Stimulated activated CD8-positive, alpha-beta memory T cell treated with anti-CD3 and anti-CD28 coated beads, Interleukin-2, amount 100 ng/mL, for 48 hours (primary cell): ENCODE measurements around the gene SCTR.
"Not testable (repeated sequence)": the region's sequence is repeated elsewhere in the genome, so short reads cannot be mapped to it uniquely, and the experiment has no call there.

Experiments
- DNase-seq, 2 donors: peaks; one replicate each; pipeline ENCODE4 v3.0.0-alpha.2; 2020; ENCODE audit warnings: low read depth in 2 of 2

SCTR gene

DNA sequence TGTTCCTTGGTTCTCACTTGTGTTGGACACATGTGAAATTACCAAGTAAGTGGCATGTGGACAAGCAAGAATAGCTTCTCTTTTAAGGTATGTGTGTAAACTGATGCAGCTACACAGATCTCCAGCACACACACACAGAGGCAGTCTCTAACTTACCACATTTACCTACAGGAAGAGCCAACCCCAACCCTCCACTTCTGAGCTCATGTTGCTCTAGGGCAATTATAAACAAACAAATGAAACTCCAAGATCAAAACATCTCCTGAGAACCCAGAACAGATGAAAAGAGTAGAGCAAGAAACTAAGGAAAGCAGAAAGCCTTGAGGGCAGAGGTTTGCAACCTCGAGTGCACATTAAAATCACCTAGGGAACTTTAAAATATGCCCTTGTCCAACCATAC lies 108.7 kb downstream of the SCTR start:
- DNase-seq = no peak

- no peak for DNase-seq
Observed at GRCh38 chr2:119414894-119415293, 109.4 kb downstream of the SCTR start.

DNA sequence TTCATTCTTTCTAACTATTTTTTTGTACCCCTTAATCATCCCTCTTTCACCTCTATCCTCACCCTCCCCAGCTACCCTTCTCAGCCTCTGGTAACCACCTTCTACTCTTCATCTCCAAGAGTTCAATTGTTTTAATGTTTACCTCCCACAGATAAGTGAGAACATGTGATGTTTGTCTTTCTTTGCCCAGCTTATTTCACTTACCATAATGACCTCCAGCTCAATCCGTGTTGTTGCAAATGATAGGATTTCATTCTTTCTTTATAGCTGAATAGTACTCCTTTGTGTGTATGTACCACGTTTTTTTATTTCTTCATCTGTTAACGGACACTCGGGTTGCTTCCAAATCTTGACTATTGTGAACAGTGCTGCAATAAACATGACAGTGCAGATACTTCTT lies 114.8 kb downstream of the SCTR start:
- no peak for DNase-seq

DNA sequence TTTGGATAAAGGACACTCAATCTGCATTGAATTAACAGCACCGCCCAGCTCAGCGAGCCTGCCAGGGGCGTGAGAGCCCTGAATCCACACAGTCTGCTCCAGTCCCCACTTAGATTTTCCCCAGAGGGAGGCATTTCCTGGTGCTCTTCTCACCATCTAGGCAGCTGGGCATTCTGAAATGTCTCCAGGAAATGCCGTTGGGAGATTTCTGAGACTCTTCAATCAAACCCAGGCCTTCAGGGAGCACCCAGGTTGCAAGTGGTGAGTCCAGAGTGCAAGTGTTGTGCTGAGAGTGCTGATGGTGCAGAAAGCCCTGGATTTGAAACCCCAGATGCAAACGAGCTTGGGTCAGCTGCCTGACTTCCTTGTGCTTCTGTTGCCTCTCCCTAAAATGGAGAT lies 116.1 kb downstream of the SCTR start:
- no peak for DNase-seq

- DNase-seq = no peak
Observed at GRCh38 chr2:119407430-119408220, 116.7 kb downstream of the SCTR start.

DNA sequence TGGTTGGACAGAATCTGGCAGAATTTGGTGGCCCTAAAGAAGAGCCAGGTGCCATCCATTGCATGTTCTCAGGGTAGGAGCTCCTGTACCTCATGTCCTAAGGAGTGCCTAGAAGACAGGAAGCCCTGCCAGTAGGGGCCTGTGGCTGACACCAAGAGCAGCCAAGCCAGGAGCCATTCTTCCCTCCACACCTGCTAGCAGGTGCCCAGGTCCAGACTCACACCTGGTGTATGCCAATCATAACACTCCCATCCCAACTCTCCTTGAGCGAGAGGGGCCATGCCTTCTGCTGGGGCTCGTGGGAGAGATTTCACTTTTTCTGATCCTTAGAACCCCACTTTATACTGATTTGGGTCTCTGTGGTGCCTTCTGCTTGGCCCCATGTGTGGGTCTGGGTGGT lies 119.1 kb downstream of the SCTR start:
- no peak for DNase-seq

DNA sequence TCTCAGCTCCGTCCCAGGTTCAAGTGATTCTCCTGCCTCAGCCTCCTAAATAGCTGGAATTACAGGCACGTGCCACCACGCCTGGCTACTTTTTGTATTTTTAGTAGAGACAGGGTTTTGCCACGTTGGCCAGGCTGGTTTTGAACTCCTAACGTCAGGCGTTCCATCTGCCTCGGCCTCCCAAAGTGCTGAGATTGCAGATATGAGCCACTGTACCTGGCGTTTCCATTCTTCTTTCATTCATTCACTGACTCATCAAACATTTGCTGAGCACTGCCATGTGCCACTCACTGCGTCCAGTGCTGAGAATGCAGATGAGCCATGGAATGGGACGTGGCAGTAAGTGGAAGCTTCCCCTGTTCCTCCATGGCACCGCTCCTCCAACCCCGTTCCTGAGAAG lies 120.7 kb downstream of the SCTR start:
- not testable (repeated sequence) for DNase-seq

DNA sequence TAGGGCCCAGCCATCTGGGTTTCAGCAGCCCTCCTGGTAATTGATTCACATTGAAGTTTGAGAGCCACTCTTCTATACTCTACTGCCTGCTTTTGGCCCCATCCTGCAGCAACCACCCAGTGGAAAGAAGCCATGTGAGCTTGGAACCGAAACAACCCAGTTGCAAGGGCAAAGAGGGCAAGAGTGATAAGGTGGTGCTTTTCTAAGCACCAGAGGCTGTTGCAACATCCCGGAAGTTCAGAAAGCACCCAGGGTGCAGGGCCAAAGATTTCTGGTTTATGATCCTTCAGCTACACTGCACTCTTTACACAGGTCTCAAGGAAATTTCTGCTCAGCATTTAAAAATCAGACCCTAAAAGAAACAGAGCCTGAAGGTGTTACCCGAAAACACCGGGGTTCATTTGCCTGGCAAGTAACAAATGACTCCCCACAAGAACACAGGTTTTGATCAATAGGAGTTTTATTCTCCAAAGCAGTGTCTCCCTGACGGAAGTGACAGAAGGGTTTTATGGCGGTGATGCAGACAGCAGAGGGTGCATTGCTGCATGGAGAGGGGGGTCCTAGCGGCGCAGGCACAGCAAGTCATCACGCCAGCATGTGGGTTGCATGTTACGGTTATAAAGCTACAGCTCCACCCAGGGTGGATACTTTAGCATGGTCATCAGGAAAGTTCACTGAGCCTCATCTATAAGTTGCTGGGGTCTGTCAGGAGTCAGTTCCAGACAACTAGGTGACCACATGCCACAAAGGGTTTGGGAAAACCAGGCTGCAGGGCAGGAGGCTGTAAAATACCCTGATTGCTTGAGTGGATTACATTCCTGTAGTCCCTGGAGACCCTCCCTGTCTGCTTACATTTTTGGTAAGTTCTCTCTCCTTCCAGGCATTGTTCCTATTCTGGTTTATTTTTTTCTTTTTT lies 121.4 kb downstream of the SCTR start:
- no peak for DNase-seq

- no peak for DNase-seq
Observed at GRCh38 chr2:119402106-119402505, 122.2 kb downstream of the SCTR start.

- no peak for DNase-seq
Observed at GRCh38 chr2:119397196-119397595, 127.1 kb downstream of the SCTR start.

DNA sequence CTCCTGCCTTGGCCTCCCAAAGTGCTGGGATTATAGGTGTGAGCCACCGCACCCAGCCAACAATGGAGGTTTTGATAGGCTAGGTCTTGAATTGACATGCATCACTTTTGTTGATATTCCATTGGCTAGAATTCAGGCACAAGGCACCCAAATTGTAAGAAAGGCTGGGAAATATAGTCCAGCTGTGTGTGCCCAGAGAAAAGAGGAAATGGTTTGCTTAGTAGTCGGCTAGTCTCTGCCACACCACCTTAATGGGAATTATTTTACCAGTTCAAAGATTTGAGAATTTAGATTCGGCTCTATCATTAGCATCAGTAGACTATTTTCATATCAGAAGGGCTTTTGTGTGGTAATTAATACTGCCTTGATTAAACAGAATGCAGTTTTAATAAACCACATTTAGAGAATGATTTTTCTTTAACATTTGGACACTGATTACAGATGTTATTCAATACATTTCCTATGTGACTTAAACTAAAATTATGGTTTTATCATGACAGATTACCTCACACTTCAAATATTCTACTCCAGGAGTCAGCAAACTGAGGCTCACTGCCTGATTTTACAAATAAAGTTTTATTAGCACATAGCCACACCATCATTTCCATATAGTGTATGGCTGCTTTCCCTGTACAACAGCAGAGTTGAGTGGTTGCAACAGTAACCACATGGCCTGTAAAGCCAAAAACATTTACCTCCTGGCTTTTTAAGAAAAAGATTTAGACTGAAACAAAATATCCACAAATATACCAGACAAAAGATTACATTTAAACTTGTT lies 130.1 kb downstream of the SCTR start:
- no peak for DNase-seq
